ENCODE measurements around the gene NISCH. TPM values are rescaled to one million over a fixed set of nuclear protein-coding genes. Genes with fewer than 3 reads are reported as not detected.

NISCH gene
- polyA plus RNA-seq, 12 donors: 50.6 to 137 (median 62.0) TPM; not detected in 1

- DNase-seq: no peak
These were observed 9.4 kb upstream of the NISCH start for GRCh38 chr3:52446042-52446441.

GRCh38 chr3:52446631-52447511 lies 8.5 kb upstream of the NISCH start:
- DNase-seq: peak; percentile 64

GRCh38 chr3:52447512-52448355 lies 7.7 kb upstream of the NISCH start:
- no peak for DNase-seq

- DNase-seq: no peak
These were observed 4.7 kb upstream of the NISCH start for GRCh38 chr3:52450489-52451236.

- no peak for DNase-seq
These were observed 3.9 kb upstream of the NISCH start for GRCh38 chr3:52451237-52452083.

GRCh38 chr3:52452126-52452525 lies 3.3 kb upstream of the NISCH start:
- DNase-seq: no peak

- no peak for DNase-seq
These were observed 2.7 kb upstream of the NISCH start for GRCh38 chr3:52452570-52453221.

GRCh38 chr3:52453496-52454249 lies 1.7 kb upstream of the NISCH start, which contains the start of gene TNNC1:
Gene TNNC1 (minus strand): TSS chr3:52454041. CDS start chr3:52454015, 26 bp downstream.
- DNase-seq: no peak

- no peak for DNase-seq
These were observed 1.0 kb upstream of the NISCH start for GRCh38 chr3:52454250-52454937.

- DNase-seq: no peak
These were observed 494 bp upstream of the NISCH start for GRCh38 chr3:52454938-52455282.

- DNase-seq: peak; percentile 75
These were observed 880 bp downstream of the NISCH start for GRCh38 chr3:52456169-52456799.

GRCh38 chr3:52456800-52457183 lies 1.4 kb downstream of the NISCH start:
- DNase-seq: no peak

- DNase-seq: no peak
These were observed 2.8 kb downstream of the NISCH start for GRCh38 chr3:52458031-52458760.

GRCh38 chr3:52458770-52459545 lies 3.6 kb downstream of the NISCH start:
- no peak for DNase-seq

GRCh38 chr3:52461874-52462273 lies 6.5 kb downstream of the NISCH start:
- no peak for DNase-seq

GRCh38 chr3:52463416-52463815 lies 8.0 kb downstream of the NISCH start:
- DNase-seq: no peak

GRCh38 chr3:52468336-52468735 lies 12.9 kb downstream of the NISCH start:
- no peak for DNase-seq
